GM19099 (cell line): Measurements from ENCODE around the gene DYSF.

Experiments used
- POLR2A ChIP-seq: IDR thresholded peaks from 3 replicates; pipeline ENCODE4 v1.6.1; 2011; ENCODE audit warnings: low read depth; ENCODE audit not compliant: insufficient read length; ENCODE audit errors: extremely low read depth

The DYSF gene

DNA sequence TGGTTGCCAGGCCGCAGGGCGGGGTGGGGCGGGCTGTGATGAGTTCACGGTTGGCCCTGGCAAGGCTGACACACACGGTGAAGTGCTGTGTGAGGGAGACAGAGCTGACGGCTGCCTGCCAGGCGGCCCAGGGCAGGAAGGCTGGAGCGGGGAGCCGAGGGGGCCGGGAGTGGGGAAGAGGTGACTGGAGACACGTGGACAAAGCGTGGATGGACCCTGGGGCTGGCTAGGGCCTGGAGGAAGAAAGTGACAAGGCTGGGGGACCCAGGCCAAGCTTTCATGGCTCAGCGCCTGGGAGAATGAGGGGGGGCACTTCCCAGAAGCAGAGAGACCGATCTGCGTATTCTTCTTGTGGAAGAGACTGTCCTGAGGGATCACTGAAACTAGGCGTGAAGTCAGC is 123.2 kb downstream of the DYSF start:
- no peak for TF ChIP-seq POLR2A

DNA sequence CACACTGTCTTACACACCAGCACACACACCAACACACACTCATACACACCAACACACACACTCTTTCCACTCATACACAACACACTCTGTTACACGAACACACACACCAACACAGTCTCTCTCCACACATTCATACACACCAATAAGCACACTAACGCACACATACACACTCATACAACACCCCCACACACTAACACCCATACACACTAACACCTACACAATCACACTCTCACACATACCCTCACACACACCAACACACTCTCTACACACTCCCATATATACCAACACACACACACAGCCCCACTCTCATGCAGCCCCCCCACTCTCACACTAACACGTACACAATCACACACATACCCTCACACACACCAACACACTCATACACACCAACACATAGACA is 123.8 kb downstream of the DYSF start:
- TF ChIP-seq POLR2A = no peak

GRCh38 chr2:71578767-71579342 is 125.5 kb downstream of the DYSF start:
- TF ChIP-seq POLR2A = no peak

DNA sequence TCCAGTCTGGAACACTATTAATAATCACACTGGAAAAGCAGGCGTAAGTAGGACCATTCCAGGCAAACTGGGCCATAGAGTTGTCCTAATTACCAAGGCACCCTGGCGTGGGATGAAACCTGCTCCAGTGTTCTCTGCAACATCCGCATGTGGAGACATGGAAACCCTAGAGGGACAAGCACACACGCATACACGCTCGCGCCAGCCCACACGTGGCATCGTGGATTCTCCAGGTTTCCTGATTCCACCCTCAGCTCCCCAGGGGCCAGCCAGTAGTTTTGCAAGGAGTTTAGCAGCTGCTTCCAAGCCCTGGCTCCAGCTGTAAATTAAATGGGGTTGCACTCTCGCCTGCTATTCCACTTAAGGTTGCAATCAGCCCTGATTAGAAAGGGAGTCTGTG is 127.7 kb downstream of the DYSF start:
- no peak for TF ChIP-seq POLR2A

DNA sequence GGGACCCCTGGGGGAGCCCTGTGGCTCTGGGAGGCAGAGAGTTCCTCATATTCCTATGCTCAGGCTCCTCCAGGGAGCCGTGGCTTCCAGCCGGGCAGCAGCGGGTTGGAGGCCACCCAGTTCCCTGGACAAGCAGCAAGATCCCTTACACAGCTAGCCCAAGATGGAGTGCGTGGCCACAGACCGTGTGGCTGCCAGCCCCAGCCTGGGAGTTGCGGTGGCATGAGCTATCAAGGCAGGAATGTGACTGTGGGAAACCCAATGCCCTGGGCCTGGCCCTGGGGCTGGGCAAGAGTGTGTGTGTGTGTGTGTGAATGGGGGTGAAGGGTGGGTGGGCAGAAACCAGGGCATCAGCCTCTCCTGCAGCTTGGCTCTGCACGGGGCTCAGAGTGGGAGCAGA is 130.5 kb downstream of the DYSF start:
- no peak for TF ChIP-seq POLR2A

DNA sequence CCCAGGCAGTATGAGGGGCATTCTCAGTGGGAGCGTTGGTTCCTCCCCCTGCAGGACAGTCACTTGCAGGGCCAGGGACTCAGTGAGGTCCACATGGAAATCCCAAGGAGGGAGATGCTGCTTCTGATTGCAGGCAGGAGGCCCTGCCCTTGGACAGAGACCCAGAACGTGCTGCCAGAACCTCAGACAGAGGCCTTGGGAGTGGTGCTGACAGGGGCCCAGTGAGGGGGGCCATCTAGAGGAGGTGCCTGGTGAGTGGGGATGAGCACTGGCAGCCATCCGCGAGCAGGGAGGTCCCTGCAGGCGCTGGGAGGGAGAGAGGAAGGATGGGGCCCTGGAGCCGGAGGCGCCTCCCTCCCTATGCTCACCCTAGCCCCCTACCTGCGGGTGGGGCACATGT is 133.1 kb downstream of the DYSF start:
- TF ChIP-seq POLR2A = no peak

DNA sequence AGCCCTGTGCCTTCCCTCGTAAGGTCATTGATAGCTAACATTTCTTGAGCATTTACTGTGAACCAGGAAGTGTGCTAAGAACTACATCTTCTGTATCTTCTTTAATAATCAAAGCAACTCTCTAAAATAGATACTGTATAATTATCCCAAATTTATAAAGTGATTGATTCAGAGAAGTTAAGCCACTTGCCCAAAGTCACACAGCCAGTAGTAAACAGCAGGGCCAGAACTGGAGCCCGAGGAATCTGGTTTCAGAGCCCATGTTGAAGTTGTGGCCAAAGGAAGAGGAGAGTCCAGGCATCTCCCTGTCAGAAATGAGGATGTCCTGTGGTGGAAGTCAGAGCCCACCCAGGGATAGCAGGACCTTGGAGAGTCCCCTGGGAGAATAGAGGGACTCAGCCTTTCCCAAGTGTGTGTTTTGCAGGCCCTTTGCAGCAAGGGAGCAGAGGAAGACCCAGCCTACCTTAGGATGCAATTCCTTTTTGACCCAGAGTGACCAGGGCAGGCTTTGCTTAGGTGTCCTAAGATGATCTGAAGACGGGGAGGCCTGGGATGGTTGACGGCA is 134.2 kb downstream of the DYSF start:
- no peak for TF ChIP-seq POLR2A

GRCh38 chr2:71588497-71589170 is 135.3 kb downstream of the DYSF start:
- no peak for TF ChIP-seq POLR2A

- TF ChIP-seq POLR2A = no peak
Observed at GRCh38 chr2:71589763-71590162, 136.4 kb downstream of the DYSF start.

DNA sequence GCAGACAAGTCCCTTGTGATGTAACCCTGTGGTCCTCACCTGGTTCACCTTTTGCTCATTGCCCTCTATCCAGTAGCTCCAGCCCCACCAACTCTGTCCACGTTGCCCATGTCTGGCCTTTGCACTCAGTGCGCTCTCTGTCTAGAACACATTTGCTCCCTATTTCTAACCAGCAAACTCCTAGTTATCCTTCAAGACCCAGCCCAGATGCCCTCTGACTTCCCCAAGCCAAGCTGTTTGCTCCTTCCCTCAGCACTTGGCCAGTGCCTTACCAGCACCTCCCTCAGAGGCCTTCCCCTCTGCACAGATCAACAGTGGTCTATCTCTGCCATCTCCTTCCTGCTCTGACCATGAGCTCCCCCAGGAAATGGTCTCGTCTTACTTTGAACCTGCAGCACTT is 137.7 kb downstream of the DYSF start:
- no peak for TF ChIP-seq POLR2A

DNA sequence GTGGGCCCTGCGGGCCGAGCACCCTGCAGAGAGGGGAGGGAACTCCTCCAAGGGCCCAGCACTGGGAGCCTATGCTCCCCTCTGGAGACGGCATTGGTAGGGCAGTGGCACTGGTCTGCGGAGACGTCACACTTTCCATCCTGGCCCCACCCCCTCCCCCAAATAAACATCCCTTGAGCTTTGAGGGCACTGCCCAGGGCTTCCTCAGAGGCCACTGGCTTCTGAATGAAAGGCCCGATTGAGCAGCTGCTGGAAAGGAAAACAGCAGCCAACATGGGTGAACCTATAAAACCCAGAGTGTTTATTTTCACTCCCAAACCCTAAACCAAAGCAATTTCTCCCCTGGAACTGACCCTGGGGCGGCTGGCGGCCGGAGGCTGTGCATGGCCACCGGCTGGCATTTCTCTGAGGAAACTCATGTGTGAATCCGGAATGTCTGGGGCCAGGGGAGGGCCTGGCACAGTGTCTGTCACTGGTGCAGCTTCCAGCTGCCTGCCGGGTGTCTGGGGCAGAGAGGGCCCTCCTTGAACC is 138.9 kb downstream of the DYSF start:
- no peak for TF ChIP-seq POLR2A

- TF ChIP-seq POLR2A = no peak
Observed at GRCh38 chr2:71595569-71595968, 142.2 kb downstream of the DYSF start.

GRCh38 chr2:71596011-71596410 is 142.7 kb downstream of the DYSF start:
- no peak for TF ChIP-seq POLR2A

- TF ChIP-seq POLR2A = no peak
Observed at GRCh38 chr2:71597756-71598155, 144.4 kb downstream of the DYSF start.

DNA sequence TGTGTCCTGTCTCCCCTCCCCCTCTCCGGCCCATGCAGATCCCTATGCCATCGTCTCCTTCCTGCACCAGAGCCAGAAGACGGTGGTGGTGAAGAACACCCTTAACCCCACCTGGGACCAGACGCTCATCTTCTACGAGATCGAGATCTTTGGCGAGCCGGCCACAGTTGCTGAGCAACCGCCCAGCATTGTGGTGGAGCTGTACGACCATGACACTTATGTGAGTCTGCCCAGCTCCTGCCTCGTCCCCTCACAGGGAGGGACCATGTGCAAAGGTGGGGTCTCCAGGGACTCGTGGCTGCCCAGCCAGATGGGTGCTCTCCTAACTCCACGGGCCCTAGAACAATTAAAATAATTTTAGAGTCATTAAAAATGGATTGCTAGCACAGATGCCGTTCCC is 145.2 kb downstream of the DYSF start:
- no peak for TF ChIP-seq POLR2A

- TF ChIP-seq POLR2A = no peak
Observed at GRCh38 chr2:71599038-71599437, 145.7 kb downstream of the DYSF start.
